K562 (cell line): ENCODE data around the gene GBA3. TPM values are rescaled to one million over a fixed set of nuclear protein-coding genes. Genes with fewer than 3 reads are reported as not detected.

Experiments
- ATAC-seq: fragments of 200-7000 bp; cut with Tn5 transposase; 3 replicates; pipeline ENCODE4 v1.9.1; 2020; ENCODE audit warnings: moderate library complexity
- BruUV-seq: library from RNA; stranded (reverse); fragments of 400-500 nt; replicated peaks from 2 replicates; lab custom pipeline; 2021; lab: Mats Ljungman, UMichigan
- CTCF ChIA-PET: fragments of 300-600 bp; formaldehyde crosslinking; extraction: SDS; loops from one replicate; lab custom pipeline; 2021; ENCODE audit warnings: low intra/inter-chr PET ratio; lab: Yijun Ruan, JAX
- POLR2A ChIA-PET: fragments of 300-600, 350-650 bp; sonication (Branson Sonifier 250); formaldehyde crosslinking; extraction: SDS; loops from one replicate; lab custom pipeline; 2021; ENCODE audit warnings: antibody characterized with exemption, inconsistent platforms; lab: Yijun Ruan, JAX
- DNase-seq, 4 experiments: peaks; one replicate each; pipeline versions ENCODE4 v3.0.0 to v3.0.0-alpha.2; 2011 to 2018; ENCODE audit warnings: low spot score in 3 of 4, mixed read lengths in 3 of 4; ENCODE audit errors: extremely low read depth in 1 of 4
- FAIRE-seq: peaks from 2 replicates; lab custom pipeline; 2011; peaks lifted over from hg19 to GRCh38; lab: Jason Lieb, UNC
- H2AFZ ChIP-seq: 2 replicates; pipeline ENCODE4 v1.6.0; 2011; ENCODE audit warnings: low read depth, low read length, control low read depth, inconsistent platforms
- H3K27ac ChIP-seq: fragments of 200-600 bp; 3 replicates; pipeline ENCODE4 v1.8.0; 2011; ENCODE audit warnings: low read depth, mild to moderate bottlenecking, control low read depth, inconsistent platforms, low read length, moderate library complexity, mixed read lengths; ENCODE audit errors: extremely low read depth
- H3K27me3 ChIP-seq, 2 experiments: fragments of 300-600 bp in 1 of 2; 2 replicates in 1 of 2; 3 replicates in 1 of 2; pipeline versions ENCODE4 v1.6.0 to v1.8.0; 2011; ENCODE audit warnings: inconsistent platforms in 2 of 2, low read length in 2 of 2, mild to moderate bottlenecking in 1 of 2, mixed read lengths in 1 of 2, moderate library complexity in 1 of 2; ENCODE audit not compliant: control insufficient read depth in 2 of 2, insufficient read depth in 2 of 2
- H3K36me3 ChIP-seq: fragments of 300-600 bp; 3 replicates; pipeline ENCODE4 v1.8.0; 2011; ENCODE audit warnings: mild to moderate bottlenecking, low read length, inconsistent platforms; ENCODE audit not compliant: control insufficient read depth, insufficient read depth
- H3K4me1 ChIP-seq, 2 experiments: fragments of 200-600 bp in 1 of 2; replicated peaks in 1 of 2; 2 replicates in 1 of 2; 3 replicates in 1 of 2; pipeline versions ENCODE4 v1.5.1 to v1.8.0; 2011; ENCODE audit warnings: inconsistent platforms in 2 of 2, low read length in 2 of 2, mild to moderate bottlenecking in 1 of 2, mixed read lengths in 1 of 2, moderate library complexity in 1 of 2; ENCODE audit not compliant: control insufficient read depth in 2 of 2, insufficient read depth in 2 of 2
- H3K4me2 ChIP-seq: 2 replicates; pipeline ENCODE4 v1.6.1; 2011; ENCODE audit warnings: low read length, control low read depth, inconsistent platforms, mixed read lengths; ENCODE audit not compliant: insufficient read depth
- H3K4me3 ChIP-seq: fragments of 200-600 bp; sonication (generic), shearing (Covaris generic); 2 replicates; pipeline ENCODE4 v1.5.1; 2016; ENCODE audit warnings: control low read depth, inconsistent platforms
- H3K79me2 ChIP-seq: fragments of 200-600 bp; 3 replicates; pipeline ENCODE4 v1.8.0; 2011; ENCODE audit warnings: low read length, inconsistent platforms; ENCODE audit not compliant: control insufficient read depth, insufficient read depth
- H3K9ac ChIP-seq, 2 experiments: 2 replicates each; pipeline versions ENCODE4 v1.6.0 to v1.6.1; 2011; ENCODE audit warnings: low read depth in 2 of 2, low read length in 2 of 2, control low read depth in 1 of 2, inconsistent platforms in 1 of 2, mild to moderate bottlenecking in 1 of 2, mixed read lengths in 1 of 2; ENCODE audit not compliant: insufficient read depth in 1 of 2
- H3K9me1 ChIP-seq: one replicate; pipeline ENCODE4 v1.6.0; 2011; ENCODE audit warnings: inconsistent platforms, mild to moderate bottlenecking, low read length, moderate library complexity; ENCODE audit not compliant: control insufficient read depth, insufficient read depth
- H3K9me3 ChIP-seq: replicated peaks from 2 replicates; pipeline ENCODE4 v1.5.1; 2011; ENCODE audit warnings: low read depth, low read length, inconsistent platforms; ENCODE audit not compliant: control insufficient read depth, insufficient read depth
- H4K20me1 ChIP-seq: replicated peaks from 2 replicates; pipeline ENCODE4 v1.6.1; 2011; ENCODE audit warnings: low read length, inconsistent platforms, mixed read lengths; ENCODE audit not compliant: control insufficient read depth, insufficient read depth
- CBX2 ChIP-seq: fragments of 200-600 bp; sonication (generic); IDR thresholded peaks from one replicate; pipeline ENCODE4 v1.6.1; 2012; ENCODE audit warnings: mild to moderate bottlenecking, low read length, inconsistent platforms; ENCODE audit not compliant: insufficient read depth, poor library complexity, severe bottlenecking
- HEY1 ChIP-seq: fragments of 250-450 bp; sonication (Bioruptor Pico); IDR thresholded peaks from 2 replicates; pipeline ENCODE4 v1.5.0; 2020; ENCODE audit warnings: mild to moderate bottlenecking, moderate library complexity, borderline replicate concordance
- HIVEP1 ChIP-seq: fragments of 250-450 bp; sonication (Bioruptor Pico); IDR thresholded peaks from 2 replicates; pipeline ENCODE4 v1.4.0; 2020; ENCODE audit warnings: mild to moderate bottlenecking
- IRF1 ChIP-seq: sonication (generic); formaldehyde crosslinking; IDR thresholded peaks from 2 replicates; pipeline ENCODE4 v1.8.0; 2022; ENCODE audit warnings: missing genetic modification reagents, mild to moderate bottlenecking, borderline replicate concordance
- NR1H2 ChIP-seq: sonication (generic); formaldehyde crosslinking; IDR thresholded peaks from 2 replicates; pipeline ENCODE4 v1.4.0; 2020; ENCODE audit warnings: mild to moderate bottlenecking, missing genetic modification reagents
- NR2C2 ChIP-seq, 2 experiments: fragments of 200-800 bp in 1 of 2; sonication (Bioruptor generic) in 1 of 2; sonication (generic) in 1 of 2; formaldehyde crosslinking in 1 of 2; IDR thresholded peaks; 2 replicates each; pipeline versions ENCODE4 v1.6.1 to v1.8.0; 2016 to 2022; ENCODE audit warnings: mild to moderate bottlenecking in 1 of 2, missing compliant biosample characterization in 1 of 2, missing genetic modification characterization in 1 of 2, missing genetic modification reagents in 1 of 2
- XRCC5 ChIP-seq: fragments of 200-400 bp; formaldehyde crosslinking; IDR thresholded peaks from 2 replicates; pipeline ENCODE4 v1.6.1; 2017; ENCODE audit warnings: low read depth, mild to moderate bottlenecking, low read length
- ZBTB49 ChIP-seq: sonication (generic); formaldehyde crosslinking; IDR thresholded peaks from 2 replicates; pipeline ENCODE4 v1.8.0; 2022; ENCODE audit warnings: missing genetic modification reagents, mild to moderate bottlenecking, borderline replicate concordance
- ZNF146 ChIP-seq: IDR thresholded peaks from one replicate; pipeline ENCODE4 v1.6.1; 2018; ENCODE audit warnings: missing compliant biosample characterization; ENCODE audit not compliant: unreplicated experiment
- ZNF57 ChIP-seq: fragments of 450-650 bp; formaldehyde crosslinking; IDR thresholded peaks from 2 replicates; pipeline ENCODE4 v1.4.0; 2020; ENCODE audit warnings: mild to moderate bottlenecking, moderate library complexity
- WGBS: fragments of 100-300 bp; shearing (Covaris generic); methylation state at CpG from one replicate; pipeline ENCODE4 v1.1.6; 2016; ENCODE audit warnings: low coverage, mixed read lengths; ENCODE audit not compliant: insufficient coverage; ENCODE audit errors: missing lambda C conversion rate; 5-methylcytosine and 5-hydroxymethylcytosine counted together
- in situ Hi-C: fragments of 300-500 bp; cut with MboI; formaldehyde crosslinking; loops from 4 replicates; pipeline ENCODE4 v1.15.0; 2018; ENCODE audit warnings: inconsistent platforms, mixed read lengths
- intact Hi-C: fragments of 100-400 bp; cut with micrococcal nuclease; formaldehyde crosslinking; loops from 2 replicates; pipeline ENCODE4 v1.14.2; 2022
- polyA plus RNA-seq, 8 experiments: library from polyadenylated mRNA; depleted of rRNA in 4 of 8; stranded (reverse) in 5 of 8; unstranded in 3 of 8; fragments of >200 nt; fragmentation: Nextera tagmentation in 2 of 8; fragmentation: Illumina TruSeq in 1 of 8; extraction: Ambion mirVana in 2 of 8; extraction: Trizol in 1 of 8; gene quantifications; 2 replicates each; pipeline versions ENCODE4 v1.2.1 to v1.2.3, GENCODE V29; 2011 to 2014; ENCODE audit warnings: inconsistent platforms in 1 of 8, missing spikeins in 1 of 8
- total RNA-seq, 7 experiments: library from RNA; depleted of rRNA in 6 of 7; stranded (reverse); fragments of >200 nt in 6 of 7; fragmentation: Illumina TruSeq in 2 of 7; extraction: Trizol in 2 of 7; gene quantifications; 2 replicates each; pipeline versions ENCODE4 v1.2.1 to v1.2.3, GENCODE V29; 2011 to 2021; ENCODE audit warnings: low replicate concordance in 1 of 7

Gene GBA3
- total and polyA plus RNA-seq, 9 of the 15 experiments (the other 6 are each of a cell fraction or from before 2014, with no cell fraction given), result 0.13 to 0.75 (median 0.40) TPM; not detected in 1

GRCh38 chr4:22672519-22672918 is 20.2 kb upstream of the GBA3 start:
- ChIA-PET CTCF (no interaction called here), POLR2A (no interaction called here)
- H3K9ac ChIP-seq, result no peak overlapping the region
- no peaks in the 10 kb centered on the region for H3K4me1 ChIP-seq
- whole genome bisulfite sequencing, result 0% methylated on average over 1 of the region's 1 CpG
- H3K9me1 ChIP-seq, result no peaks in the 10 kb centered on the region
- H3K27ac ChIP-seq, result no peak overlapping the region
- no peaks in the 10 kb centered on the region for H3K9me3 ChIP-seq
- no peak for ATAC-seq
- intact Hi-C loops, result no loop called here
- no peak overlapping the region for H3K4me2 ChIP-seq
- BruUV-seq, result no TSS peak
- DNase-seq, result no peak
- in situ Hi-C loops, result no loop called here
- no peaks in the 10 kb centered on the region for H3K36me3 ChIP-seq
- H3K4me3 ChIP-seq, result no peak overlapping the region
- H2AFZ ChIP-seq, result no peak overlapping the region
- no peak for FAIRE-seq
- H4K20me1 ChIP-seq, result no peaks in the 10 kb centered on the region
- TF ChIP-seq XRCC5 (no peak), ZBTB49 (CRISPR knock-in tag) (no peak), HEY1 (CRISPR knock-in tag) (no peak), ZNF57 (CRISPR knock-in tag) (no peak), HIVEP1 (CRISPR knock-in tag) (no peak), CBX2 (no peak), IRF1 (no peak), NR1H2 (CRISPR knock-in tag) (no peak), NR2C2 (CRISPR knock-in tag; IDR thresholded peaks at IDR 0.05) (no peak), NR2C2 (tag; IDR thresholded peaks at IDR 0.05) (no peak), ZNF146 (CRISPR knock-in tag) (no peak)
- TF ChIP-seq, all 486 proteins: peak for 0
- Histone ChIP-seq H3K27me3 (no peaks in the 10 kb centered on the region), H3K79me2 (no peaks in the 10 kb centered on the region)
